Mesothelial cell of epicardium (in vitro differentiated cells): ENCODE data around the gene DOCK10. TPM values are rescaled to one million over a fixed set of nuclear protein-coding genes. Genes with fewer than 3 reads are reported as not detected.
"Not testable (repeated sequence)": the region's sequence is repeated elsewhere in the genome, so short reads cannot be mapped to it uniquely, and the experiment has no call there.

Experiments
- DNase-seq, 2 experiments: peaks; one replicate each; pipeline ENCODE4 v3.0.0; 2021; ENCODE audit warnings: low spot score in 2 of 2; ENCODE audit not compliant: unreplicated experiment in 2 of 2
- H3K27ac Mint-ChIP-seq: 2 replicates; pipeline ENCODE4 v1.8.0; 2021; ENCODE audit warnings: mixed read lengths
- H3K27me3 Mint-ChIP-seq: 2 replicates; pipeline ENCODE4 v1.8.0; 2021; ENCODE audit warnings: low read depth, mixed read lengths
- H3K36me3 Mint-ChIP-seq: 2 replicates; pipeline ENCODE4 v1.8.0; 2021; ENCODE audit warnings: mixed read lengths
- H3K4me1 Mint-ChIP-seq: 2 replicates; pipeline ENCODE4 v1.8.0; 2021; ENCODE audit warnings: mixed read lengths
- H3K4me3 Mint-ChIP-seq: 2 replicates; pipeline ENCODE4 v1.8.0; 2021; ENCODE audit warnings: mild to moderate bottlenecking, moderate library complexity, mixed read lengths
- H3K9me3 Mint-ChIP-seq: 2 replicates; pipeline ENCODE4 v1.8.0; 2021; ENCODE audit warnings: mixed read lengths
- total RNA-seq: library from RNA; stranded (reverse); gene quantifications from 3 replicates; pipeline ENCODE4 v1.2.1, GENCODE V29; 2021
- TF ChIP-seq, protein P1 (sequence below): fragments of 200-600 bp; sonication (generic); IDR thresholded peaks from one replicate; pipeline ENCODE4 v1.5.0; 2021; ENCODE audit warnings: antibody characterized with exemption; ENCODE audit not compliant: unreplicated experiment

The DOCK10 gene
- total RNA-seq, 1 donor from 2014 or later = 2.4 TPM

DNA sequence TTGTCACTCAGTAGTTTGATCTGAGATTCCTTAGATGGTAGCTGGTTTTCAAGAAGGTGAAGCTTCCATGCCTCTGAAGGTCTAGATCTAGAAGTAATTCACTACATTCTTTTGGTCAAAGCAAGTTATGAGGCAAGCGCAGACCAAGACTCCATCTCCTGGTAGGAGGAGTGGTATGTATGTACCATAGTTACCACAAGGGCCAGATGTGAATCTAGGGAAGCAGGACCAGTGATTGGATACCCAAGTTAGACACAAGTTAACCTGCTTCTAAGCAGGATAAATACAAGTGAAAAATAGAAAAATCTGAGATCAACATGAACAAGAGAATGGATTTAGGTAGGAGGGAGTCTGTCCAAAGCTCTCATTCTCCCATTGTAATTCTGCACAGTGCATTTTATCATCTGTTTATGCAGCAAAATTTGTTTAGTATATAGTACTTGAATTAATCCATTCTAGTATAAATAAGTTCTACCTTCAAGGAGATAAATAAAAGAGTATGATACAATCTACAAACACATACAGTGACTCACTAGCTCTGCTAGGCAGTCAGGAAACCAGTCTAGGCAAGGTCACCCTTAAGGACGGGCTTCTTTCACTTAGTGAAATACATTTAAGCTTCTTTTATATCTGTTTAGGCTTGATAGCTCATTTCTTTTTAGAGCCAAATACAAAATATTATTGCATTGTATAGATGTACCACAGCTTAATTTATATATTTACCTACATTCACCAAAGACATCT lies 14.2 kb upstream of the DOCK10 start:
- Mint-ChIP-seq H3K9me3 (peaks cover 5% of the 10 kb centered on the region), H3K36me3 (no peaks in the 10 kb centered on the region), H3K27ac (no peak overlapping the region), H3K4me3 (no peak overlapping the region), H3K27me3 (peaks cover 5% of the 10 kb centered on the region), H3K4me1 (no peaks in the 10 kb centered on the region)
- TF ChIP-seq, protein P1, sequence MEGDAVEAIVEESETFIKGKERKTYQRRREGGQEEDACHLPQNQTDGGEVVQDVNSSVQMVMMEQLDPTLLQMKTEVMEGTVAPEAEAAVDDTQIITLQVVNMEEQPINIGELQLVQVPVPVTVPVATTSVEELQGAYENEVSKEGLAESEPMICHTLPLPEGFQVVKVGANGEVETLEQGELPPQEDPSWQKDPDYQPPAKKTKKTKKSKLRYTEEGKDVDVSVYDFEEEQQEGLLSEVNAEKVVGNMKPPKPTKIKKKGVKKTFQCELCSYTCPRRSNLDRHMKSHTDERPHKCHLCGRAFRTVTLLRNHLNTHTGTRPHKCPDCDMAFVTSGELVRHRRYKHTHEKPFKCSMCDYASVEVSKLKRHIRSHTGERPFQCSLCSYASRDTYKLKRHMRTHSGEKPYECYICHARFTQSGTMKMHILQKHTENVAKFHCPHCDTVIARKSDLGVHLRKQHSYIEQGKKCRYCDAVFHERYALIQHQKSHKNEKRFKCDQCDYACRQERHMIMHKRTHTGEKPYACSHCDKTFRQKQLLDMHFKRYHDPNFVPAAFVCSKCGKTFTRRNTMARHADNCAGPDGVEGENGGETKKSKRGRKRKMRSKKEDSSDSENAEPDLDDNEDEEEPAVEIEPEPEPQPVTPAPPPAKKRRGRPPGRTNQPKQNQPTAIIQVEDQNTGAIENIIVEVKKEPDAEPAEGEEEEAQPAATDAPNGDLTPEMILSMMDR = no peak
- no peak for DNase-seq

DNA sequence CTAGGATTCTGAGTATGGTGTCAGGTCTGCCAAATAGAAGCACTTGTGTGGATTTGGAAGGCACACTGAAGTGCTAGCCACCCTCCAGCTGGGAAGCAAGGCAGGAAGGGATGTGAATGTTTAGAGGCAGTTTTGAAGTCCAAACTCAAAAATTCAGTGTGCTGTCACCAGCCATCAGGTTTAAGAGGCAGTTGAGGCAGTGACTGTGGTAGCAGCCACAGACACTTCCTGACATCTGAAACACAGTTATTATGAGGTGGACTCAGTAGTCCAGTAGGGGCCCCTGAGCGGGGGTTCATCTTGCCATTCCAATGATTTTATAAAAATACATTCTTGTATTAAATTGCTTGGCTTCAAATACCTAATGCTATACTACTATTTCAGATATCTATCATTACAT lies 13.4 kb upstream of the DOCK10 start:
- Mint-ChIP-seq H3K27ac (no peak overlapping the region), H3K4me1 (no peaks in the 10 kb centered on the region), H3K9me3 (peaks cover 5% of the 10 kb centered on the region), H3K36me3 (no peaks in the 10 kb centered on the region), H3K4me3 (no peak overlapping the region), H3K27me3 (peaks cover 8% of the 10 kb centered on the region)
- no peak for DNase-seq
- TF ChIP-seq, protein P1 = no peak

DNA sequence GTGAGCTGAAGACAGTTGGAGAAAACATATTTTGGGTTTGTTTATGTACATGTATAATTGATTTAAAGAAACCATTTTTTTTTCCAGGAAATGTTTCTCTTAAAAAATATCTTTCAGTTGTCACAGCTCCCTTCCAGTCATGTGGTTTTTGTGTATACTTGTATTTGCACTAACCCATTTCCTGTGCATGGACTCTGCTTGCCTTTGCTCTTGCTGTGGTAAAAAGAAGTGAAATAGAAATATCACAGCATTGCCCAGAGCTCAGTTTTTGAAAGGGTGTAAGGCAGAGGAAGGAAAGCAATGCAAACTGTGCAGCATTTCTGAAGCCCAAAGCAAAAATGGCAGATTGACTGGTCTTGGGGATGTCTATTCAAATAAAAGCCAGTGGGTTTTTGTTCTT lies 10.4 kb upstream of the DOCK10 start:
- Mint-ChIP-seq H3K27me3 (peaks cover 28% of the 10 kb centered on the region), H3K27ac (no peak overlapping the region), H3K4me1 (no peaks in the 10 kb centered on the region), H3K36me3 (no peaks in the 10 kb centered on the region), H3K9me3 (no peaks in the 10 kb centered on the region), H3K4me3 (no peak overlapping the region)
- TF ChIP-seq, protein P1 = no peak
- no peak for DNase-seq

- not testable (repeated sequence) for H3K36me3 Mint-ChIP-seq, H3K27ac Mint-ChIP-seq, DNase-seq, H3K4me3 Mint-ChIP-seq, H3K9me3 Mint-ChIP-seq, H3K4me1 Mint-ChIP-seq
- peaks cover 75% of the 10 kb centered on the region for H3K27me3 Mint-ChIP-seq
These were observed 5.2 kb upstream of the DOCK10 start for GRCh38 chr2:225047502-225047901.

DNA sequence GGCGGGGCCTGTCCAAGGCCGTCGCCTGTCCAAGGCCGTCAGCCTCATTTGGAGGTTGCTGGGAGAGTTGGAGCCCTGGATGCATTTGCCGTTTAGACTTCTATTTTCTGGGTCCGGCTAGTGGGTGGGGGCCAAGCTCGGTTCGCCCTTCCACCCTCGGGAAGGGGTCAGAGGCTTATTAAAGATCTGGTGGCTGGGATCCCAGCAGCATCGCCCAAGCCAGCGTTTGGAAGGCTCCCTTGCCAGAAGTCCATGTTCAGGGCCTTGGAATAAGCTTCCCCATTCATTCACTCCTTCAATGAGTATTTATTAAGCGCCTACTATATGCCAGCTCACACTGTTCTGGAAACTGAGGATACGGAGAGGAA lies 516 bp upstream of the DOCK10 start:
- no peak for DNase-seq
- TF ChIP-seq, protein P1 = no peak
- Mint-ChIP-seq H3K4me1 (peaks cover 4% of the 10 kb centered on the region), H3K4me3 (peak overlapping the region; percentile 61), H3K27me3 (peaks cover 93% of the 10 kb centered on the region), H3K9me3 (no peaks in the 10 kb centered on the region), H3K27ac (no peak overlapping the region), H3K36me3 (no peaks in the 10 kb centered on the region)

DNA sequence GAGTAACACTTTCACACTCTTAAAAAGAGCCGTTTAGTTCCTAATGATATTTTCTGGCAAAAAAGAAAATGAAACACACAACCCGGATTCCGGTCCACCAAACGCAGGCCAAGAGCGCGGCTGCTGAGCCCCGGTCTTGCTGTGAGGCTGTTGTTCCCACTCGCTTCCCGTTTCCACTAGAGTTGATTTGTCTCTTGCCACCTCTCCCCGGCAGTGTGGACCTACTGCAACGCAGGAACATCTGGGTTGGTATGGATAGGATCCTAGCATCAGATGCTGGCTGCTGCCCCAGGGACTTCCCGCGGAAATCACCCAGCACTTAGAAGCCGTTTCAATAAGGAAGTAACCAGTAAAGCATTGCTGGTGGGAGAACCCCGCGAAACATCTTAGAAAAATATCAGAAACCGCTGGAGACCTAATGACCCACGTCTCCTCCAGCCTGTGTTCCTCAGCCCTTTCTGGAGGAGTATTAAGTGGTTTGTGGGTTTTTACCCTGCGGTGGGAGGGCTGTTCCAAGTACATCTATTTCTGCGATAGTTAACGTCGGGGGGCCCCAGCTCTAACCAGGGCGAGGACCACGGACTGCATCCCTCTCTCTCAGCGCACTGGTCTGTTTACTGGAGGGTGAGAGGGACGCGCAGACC lies 939 bp downstream of the DOCK10 start:
- TF ChIP-seq, protein P1 = no peak
- Mint-ChIP-seq H3K27ac (no peak overlapping the region), H3K27me3 (peaks cover 93% of the 10 kb centered on the region), H3K9me3 (no peaks in the 10 kb centered on the region), H3K36me3 (no peaks in the 10 kb centered on the region), H3K4me1 (peaks cover 4% of the 10 kb centered on the region), H3K4me3 (peak overlapping the region; percentile 50)
- no peak for DNase-seq
